Stimulated activated naive CD8-positive, alpha-beta T cell treated with anti-CD3 and anti-CD28 coated beads, Interleukin-15, Interleukin-2, amounts not matched to agents 100 ng/mL and 50 ng/mL, for 24 hours (primary cell): ENCODE measurements around the gene SOD3.

Source experiments
- H3K27ac Mint-ChIP-seq: one replicate; pipeline ENCODE4 v1.8.0; 2021; ENCODE audit warnings: mild to moderate bottlenecking, mixed read lengths
- H3K27me3 Mint-ChIP-seq: one replicate; pipeline ENCODE4 v1.8.0; 2021; ENCODE audit warnings: mixed read lengths
- H3K36me3 Mint-ChIP-seq: one replicate; pipeline ENCODE4 v1.8.0; 2021; ENCODE audit warnings: low read depth, mixed read lengths
- H3K4me1 Mint-ChIP-seq: one replicate; pipeline ENCODE4 v1.8.0; 2021; ENCODE audit warnings: low read depth, mixed read lengths
- H3K4me3 Mint-ChIP-seq: one replicate; pipeline ENCODE4 v1.8.0; 2021; ENCODE audit warnings: mild to moderate bottlenecking, mixed read lengths
- H3K9me3 Mint-ChIP-seq: one replicate; pipeline ENCODE4 v1.8.0; 2021; ENCODE audit warnings: mixed read lengths

SOD3 gene

GRCh38 chr4:24770032-24770584 is 25.3 kb upstream of the SOD3 start:
- H3K36me3 Mint-ChIP-seq = no peaks in the 10 kb centered on the region
- peak overlapping the region; percentile 55 for H3K27ac Mint-ChIP-seq
- H3K9me3 Mint-ChIP-seq = peaks cover 15% of the 10 kb centered on the region
- no peaks in the 10 kb centered on the region for H3K27me3 Mint-ChIP-seq
- H3K4me1 Mint-ChIP-seq = peaks cover 3% of the 10 kb centered on the region
- no peak overlapping the region for H3K4me3 Mint-ChIP-seq

- Mint-ChIP-seq H3K9me3 (peaks cover 11% of the 10 kb centered on the region), H3K4me3 (no peak overlapping the region)
Measured at GRCh38 chr4:24770667-24771066, 24.7 kb upstream of the SOD3 start.

GRCh38 chr4:24771241-24771640 is 24.1 kb upstream of the SOD3 start:
- Mint-ChIP-seq H3K4me3 (no peak overlapping the region), H3K4me1 (peaks cover 3% of the 10 kb centered on the region), H3K9me3 (peaks cover 11% of the 10 kb centered on the region), H3K27ac (no peak overlapping the region), H3K27me3 (no peaks in the 10 kb centered on the region), H3K36me3 (no peaks in the 10 kb centered on the region)

More at GRCh38 chr4:24770667-24771066, 24.7 kb upstream of the SOD3 start:
- H3K27me3 Mint-ChIP-seq = no peaks in the 10 kb centered on the region
- peaks cover 3% of the 10 kb centered on the region for H3K4me1 Mint-ChIP-seq
- H3K27ac Mint-ChIP-seq = no peak overlapping the region
- H3K36me3 Mint-ChIP-seq = no peaks in the 10 kb centered on the region

- Mint-ChIP-seq H3K27me3 (no peaks in the 10 kb centered on the region), H3K27ac (no peak overlapping the region), H3K4me1 (peaks cover 3% of the 10 kb centered on the region), H3K4me3 (no peak overlapping the region), H3K9me3 (peaks cover 11% of the 10 kb centered on the region), H3K36me3 (no peaks in the 10 kb centered on the region)
Measured at GRCh38 chr4:24772061-24772705, 23.2 kb upstream of the SOD3 start.

GRCh38 chr4:24772952-24773351 is 22.4 kb upstream of the SOD3 start:
- no peaks in the 10 kb centered on the region for H3K27me3 Mint-ChIP-seq
- no peak overlapping the region for H3K4me3 Mint-ChIP-seq
- no peaks in the 10 kb centered on the region for H3K36me3 Mint-ChIP-seq
- peaks cover 7% of the 10 kb centered on the region for H3K9me3 Mint-ChIP-seq
- no peak overlapping the region for H3K27ac Mint-ChIP-seq
- H3K4me1 Mint-ChIP-seq = peaks cover 3% of the 10 kb centered on the region

- Mint-ChIP-seq H3K36me3 (no peaks in the 10 kb centered on the region), H3K27me3 (no peaks in the 10 kb centered on the region), H3K4me3 (no peak overlapping the region), H3K4me1 (peaks cover 3% of the 10 kb centered on the region), H3K9me3 (peaks cover 7% of the 10 kb centered on the region), H3K27ac (no peak overlapping the region)
Measured at GRCh38 chr4:24774452-24774851, 20.9 kb upstream of the SOD3 start.

- Mint-ChIP-seq H3K27ac (no peak overlapping the region), H3K27me3 (peaks cover 5% of the 10 kb centered on the region), H3K4me1 (peaks cover 2% of the 10 kb centered on the region), H3K9me3 (peaks cover 7% of the 10 kb centered on the region), H3K4me3 (no peak overlapping the region), H3K36me3 (no peaks in the 10 kb centered on the region)
Measured at GRCh38 chr4:24775032-24775605, 20.3 kb upstream of the SOD3 start.

- Mint-ChIP-seq H3K4me3 (no peak overlapping the region), H3K36me3 (no peaks in the 10 kb centered on the region), H3K27me3 (peaks cover 7% of the 10 kb centered on the region), H3K4me1 (no peaks in the 10 kb centered on the region), H3K9me3 (peaks cover 7% of the 10 kb centered on the region), H3K27ac (no peak overlapping the region)
Measured at GRCh38 chr4:24775750-24776149, 19.6 kb upstream of the SOD3 start.

- Mint-ChIP-seq H3K36me3 (no peaks in the 10 kb centered on the region), H3K27me3 (peaks cover 7% of the 10 kb centered on the region), H3K4me1 (no peaks in the 10 kb centered on the region), H3K27ac (no peak overlapping the region), H3K9me3 (no peaks in the 10 kb centered on the region), H3K4me3 (no peak overlapping the region)
Measured at GRCh38 chr4:24777536-24778463, 17.6 kb upstream of the SOD3 start.

- Mint-ChIP-seq H3K27me3 (peaks cover 7% of the 10 kb centered on the region), H3K36me3 (no peaks in the 10 kb centered on the region), H3K9me3 (no peaks in the 10 kb centered on the region), H3K4me1 (no peaks in the 10 kb centered on the region), H3K27ac (no peak overlapping the region), H3K4me3 (no peak overlapping the region)
Measured at GRCh38 chr4:24778464-24779225, 16.7 kb upstream of the SOD3 start.

- H3K36me3 Mint-ChIP-seq = no peaks in the 10 kb centered on the region
- no peak overlapping the region for H3K27ac Mint-ChIP-seq
- H3K9me3 Mint-ChIP-seq = no peaks in the 10 kb centered on the region
- no peak overlapping the region for H3K4me3 Mint-ChIP-seq
- H3K27me3 Mint-ChIP-seq = peaks cover 7% of the 10 kb centered on the region
- H3K4me1 Mint-ChIP-seq = no peaks in the 10 kb centered on the region
Measured at GRCh38 chr4:24780936-24781495, 14.4 kb upstream of the SOD3 start.

- Mint-ChIP-seq H3K9me3 (peaks cover 4% of the 10 kb centered on the region), H3K27me3 (peaks cover 7% of the 10 kb centered on the region), H3K4me3 (no peak overlapping the region), H3K27ac (no peak overlapping the region), H3K36me3 (no peaks in the 10 kb centered on the region), H3K4me1 (no peaks in the 10 kb centered on the region)
Measured at GRCh38 chr4:24781999-24782745, 13.2 kb upstream of the SOD3 start.

- H3K27ac Mint-ChIP-seq = no peak overlapping the region
- no peak overlapping the region for H3K4me3 Mint-ChIP-seq
- peaks cover 10% of the 10 kb centered on the region for H3K27me3 Mint-ChIP-seq
- H3K4me1 Mint-ChIP-seq = no peaks in the 10 kb centered on the region
- no peaks in the 10 kb centered on the region for H3K36me3 Mint-ChIP-seq
- peaks cover 4% of the 10 kb centered on the region for H3K9me3 Mint-ChIP-seq
Measured at GRCh38 chr4:24783506-24783905, 11.9 kb upstream of the SOD3 start.

GRCh38 chr4:24791043-24791442 is 4.3 kb upstream of the SOD3 start:
- Mint-ChIP-seq H3K4me1 (no peaks in the 10 kb centered on the region), H3K27me3 (peaks cover 7% of the 10 kb centered on the region), H3K9me3 (peaks cover 4% of the 10 kb centered on the region), H3K36me3 (no peaks in the 10 kb centered on the region), H3K27ac (no peak overlapping the region), H3K4me3 (no peak overlapping the region)
